ENCODE measurements around the gene SASH3.

- no peak for TF ChIP-seq POLR2A (IDR thresholded peaks at IDR 0.05)
- TF ChIP-seq, protein P1, sequence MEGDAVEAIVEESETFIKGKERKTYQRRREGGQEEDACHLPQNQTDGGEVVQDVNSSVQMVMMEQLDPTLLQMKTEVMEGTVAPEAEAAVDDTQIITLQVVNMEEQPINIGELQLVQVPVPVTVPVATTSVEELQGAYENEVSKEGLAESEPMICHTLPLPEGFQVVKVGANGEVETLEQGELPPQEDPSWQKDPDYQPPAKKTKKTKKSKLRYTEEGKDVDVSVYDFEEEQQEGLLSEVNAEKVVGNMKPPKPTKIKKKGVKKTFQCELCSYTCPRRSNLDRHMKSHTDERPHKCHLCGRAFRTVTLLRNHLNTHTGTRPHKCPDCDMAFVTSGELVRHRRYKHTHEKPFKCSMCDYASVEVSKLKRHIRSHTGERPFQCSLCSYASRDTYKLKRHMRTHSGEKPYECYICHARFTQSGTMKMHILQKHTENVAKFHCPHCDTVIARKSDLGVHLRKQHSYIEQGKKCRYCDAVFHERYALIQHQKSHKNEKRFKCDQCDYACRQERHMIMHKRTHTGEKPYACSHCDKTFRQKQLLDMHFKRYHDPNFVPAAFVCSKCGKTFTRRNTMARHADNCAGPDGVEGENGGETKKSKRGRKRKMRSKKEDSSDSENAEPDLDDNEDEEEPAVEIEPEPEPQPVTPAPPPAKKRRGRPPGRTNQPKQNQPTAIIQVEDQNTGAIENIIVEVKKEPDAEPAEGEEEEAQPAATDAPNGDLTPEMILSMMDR (IDR thresholded peaks at IDR 0.05) = no peak
Observed at GRCh38 chrX:129782706-129783105, 3.0 kb downstream of the SASH3 start.
